GM19023 (cell line): ENCODE results near the gene NTRK3.

Experiments used
- ATAC-seq: cut with Tn5 transposase; IDR thresholded peaks from one replicate; pipeline ENCODE4 v1.9.1; 2021; ENCODE audit warnings: mild to moderate bottlenecking, moderate library complexity; ENCODE audit not compliant: unreplicated experiment

Gene NTRK3

DNA sequence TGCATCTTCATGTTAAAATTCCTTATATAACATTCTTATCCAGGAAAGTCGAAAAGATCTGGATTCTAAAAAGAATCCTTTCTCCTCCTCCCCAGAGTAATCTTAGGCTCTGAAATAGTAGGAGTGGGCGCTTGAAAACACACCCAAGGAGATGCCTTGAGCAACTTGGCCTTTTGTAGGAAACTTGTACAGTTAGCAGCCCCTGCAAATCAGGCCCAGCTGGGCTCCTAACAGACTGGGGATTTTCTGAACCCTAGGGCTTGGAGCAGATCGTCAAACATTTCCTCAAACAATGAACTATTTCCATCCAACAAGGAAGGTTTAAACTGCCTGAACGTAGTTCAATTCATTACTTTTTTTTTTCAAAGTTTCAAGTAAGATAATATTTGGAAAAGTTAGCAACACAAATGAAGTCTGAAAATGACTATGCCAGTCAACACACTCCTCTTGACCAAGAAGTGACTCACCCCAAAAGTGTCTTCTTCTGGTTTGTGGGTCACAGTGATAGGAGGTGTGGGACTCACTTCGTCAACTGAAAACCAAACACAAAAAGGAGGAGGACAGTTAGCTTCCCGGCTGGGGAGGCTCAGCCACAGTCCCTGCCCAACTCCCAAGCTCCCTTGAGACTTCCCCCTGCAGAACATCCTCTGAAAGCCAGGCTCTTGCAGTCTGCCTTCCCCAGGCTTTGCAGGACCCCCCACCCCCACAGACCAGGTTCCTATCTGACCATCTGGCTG, 129.7 kb downstream of the NTRK3 start:
- ATAC-seq, result no peak

DNA sequence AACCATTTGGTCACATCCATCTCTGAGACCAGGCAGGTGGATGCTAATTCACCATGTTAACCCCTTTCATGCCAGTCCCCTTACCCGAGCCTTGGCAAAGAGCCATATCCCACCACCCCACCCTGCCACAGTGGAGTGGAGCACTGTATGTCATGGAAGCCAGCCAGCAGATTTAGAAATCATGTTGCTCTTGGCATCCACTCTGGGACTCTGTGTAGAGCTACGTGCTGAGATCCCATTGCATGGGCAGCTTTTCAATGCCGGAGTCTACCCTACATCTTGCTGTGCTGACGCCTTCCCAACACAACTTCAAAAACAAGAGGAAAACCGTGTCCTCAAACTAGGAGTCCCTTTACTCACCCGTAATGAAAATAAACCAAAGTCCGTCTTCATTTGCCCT, 131.0 kb downstream of the NTRK3 start:
- ATAC-seq, result no peak

DNA sequence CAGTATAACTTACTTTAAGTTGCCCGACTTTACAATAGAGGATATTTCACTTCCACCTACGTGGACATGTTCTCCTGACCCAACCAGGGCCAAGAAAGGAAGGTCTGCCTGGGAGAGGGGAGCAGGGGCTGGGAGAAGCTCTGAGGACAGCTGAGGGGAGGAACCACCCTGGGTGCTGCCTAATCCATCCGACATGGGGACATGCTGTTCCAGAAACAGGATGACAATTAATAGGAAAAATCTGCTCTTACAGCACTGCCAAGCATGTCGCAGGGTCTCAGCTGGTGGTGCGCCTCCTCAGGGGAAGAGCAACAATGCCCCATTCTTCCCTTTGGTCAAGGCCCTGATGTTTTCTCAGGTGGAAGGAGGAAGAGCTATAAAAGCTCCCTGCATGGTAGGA, 132.3 kb downstream of the NTRK3 start:
- no peak for ATAC-seq

DNA sequence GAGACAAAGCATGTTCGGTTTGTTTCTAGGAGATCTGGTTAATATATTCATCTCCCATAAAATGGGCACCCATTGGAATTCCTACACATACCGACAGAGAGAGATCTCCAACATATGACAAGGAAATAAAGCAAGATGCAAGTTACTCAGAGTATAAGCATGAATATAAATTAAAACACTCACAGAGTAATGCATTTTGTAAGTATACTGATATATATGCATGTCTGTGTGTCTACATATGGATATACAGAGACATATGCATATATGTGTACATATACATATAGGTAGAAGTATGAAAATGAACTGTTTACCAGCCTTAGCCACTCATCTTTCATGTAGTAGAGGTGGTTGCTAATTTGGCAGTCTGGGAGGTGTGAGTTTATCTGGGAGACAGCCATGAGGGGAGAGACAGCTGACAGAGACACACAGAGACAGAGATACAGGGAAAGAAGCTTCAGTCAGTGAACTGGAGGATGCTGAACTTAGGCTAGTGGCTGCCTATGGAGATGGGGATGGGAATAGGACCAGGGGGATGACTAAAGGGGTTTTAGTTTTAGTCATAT, 134.5 kb downstream of the NTRK3 start:
- ATAC-seq, result no peak

DNA sequence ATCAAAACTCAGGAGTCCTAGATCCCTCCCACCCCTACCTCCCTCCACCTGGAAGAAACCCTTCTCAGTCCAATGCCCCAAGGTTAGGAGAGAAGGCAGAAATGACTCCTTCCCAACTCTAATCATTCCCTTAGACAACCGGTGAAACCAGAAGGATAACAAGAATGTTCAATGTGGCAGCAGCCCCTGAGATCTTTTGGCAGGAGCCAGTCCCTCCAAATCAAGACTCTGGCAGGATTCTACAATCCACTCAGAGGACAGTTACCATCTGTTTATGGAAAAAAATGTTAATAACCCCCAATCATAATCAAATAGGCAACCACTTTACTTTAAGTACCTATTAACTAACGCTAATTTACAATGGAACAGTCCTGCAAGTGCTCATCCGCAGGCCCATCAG, 136.5 kb downstream of the NTRK3 start:
- no peak for ATAC-seq

DNA sequence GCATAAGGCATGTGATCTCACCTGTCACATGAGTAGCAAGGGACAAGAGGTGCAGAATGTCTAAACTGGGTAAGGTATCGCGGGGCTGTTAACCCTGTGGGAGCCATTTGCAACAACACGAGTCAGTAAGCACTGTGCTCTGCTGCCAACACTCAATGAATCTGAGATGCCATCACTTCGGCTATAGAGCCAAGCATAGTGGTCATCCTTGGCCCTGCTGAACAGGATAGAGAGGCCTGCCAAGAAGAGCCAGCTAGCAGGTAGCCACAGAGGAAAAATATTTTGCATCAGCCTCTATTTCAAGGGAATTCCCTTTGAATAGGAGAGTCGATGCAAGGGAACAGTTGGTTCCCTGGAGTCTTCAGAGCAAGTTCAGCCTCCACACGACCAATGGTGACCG, 137.8 kb downstream of the NTRK3 start:
- no peak for ATAC-seq

DNA sequence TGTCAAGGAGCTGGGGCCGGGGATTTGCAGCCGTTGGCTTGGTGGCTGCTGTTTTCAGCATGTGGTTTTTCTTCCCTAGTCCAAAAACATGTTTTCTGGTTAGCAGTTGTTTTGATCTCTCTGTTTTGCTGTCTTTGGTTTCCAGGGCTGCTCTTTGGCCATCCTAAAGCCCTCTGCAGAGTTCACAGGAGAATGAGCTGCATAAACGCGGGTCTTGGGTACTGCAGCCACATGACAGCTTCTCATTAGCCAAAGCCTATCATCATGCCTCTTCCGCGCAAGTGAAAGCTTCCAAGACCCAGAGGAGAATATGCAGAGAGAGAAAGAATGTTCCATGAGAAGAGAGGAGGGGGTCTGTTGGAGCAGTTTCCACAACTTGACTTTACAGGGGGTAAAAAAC, 138.5 kb downstream of the NTRK3 start:
- ATAC-seq, result no peak

DNA sequence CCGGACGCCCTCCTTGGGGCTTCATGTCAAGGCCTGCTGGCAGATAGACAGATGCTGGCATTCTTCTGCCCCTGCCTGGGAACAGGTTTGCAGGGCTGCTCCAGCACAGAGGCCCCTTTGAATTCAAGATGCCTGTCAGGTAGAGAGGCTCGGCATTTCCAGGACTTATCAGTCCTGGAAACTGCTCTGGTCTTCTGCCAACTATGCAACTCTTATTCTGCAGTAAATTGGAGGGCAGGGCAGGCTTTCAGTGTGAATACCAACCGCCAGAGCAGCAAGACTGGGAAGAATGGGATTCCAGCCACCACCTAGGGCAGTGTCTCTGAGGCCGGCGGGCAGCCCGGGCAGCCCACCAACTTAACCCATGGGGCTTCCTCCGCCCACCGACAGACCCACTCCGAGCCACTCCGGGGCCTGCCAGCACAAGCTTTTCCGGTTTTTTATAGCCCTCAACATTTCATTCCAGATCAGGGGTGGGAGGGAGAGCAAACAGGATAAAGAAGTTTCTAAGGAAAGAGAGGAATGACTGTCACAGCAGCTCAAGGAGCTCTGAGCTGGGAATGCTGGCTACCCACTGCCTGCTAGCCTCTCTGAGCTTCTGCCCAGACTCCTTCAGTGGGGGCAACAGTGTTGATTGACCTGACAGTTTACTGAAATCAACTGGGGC, 140.9 kb downstream of the NTRK3 start:
- no peak for ATAC-seq

DNA sequence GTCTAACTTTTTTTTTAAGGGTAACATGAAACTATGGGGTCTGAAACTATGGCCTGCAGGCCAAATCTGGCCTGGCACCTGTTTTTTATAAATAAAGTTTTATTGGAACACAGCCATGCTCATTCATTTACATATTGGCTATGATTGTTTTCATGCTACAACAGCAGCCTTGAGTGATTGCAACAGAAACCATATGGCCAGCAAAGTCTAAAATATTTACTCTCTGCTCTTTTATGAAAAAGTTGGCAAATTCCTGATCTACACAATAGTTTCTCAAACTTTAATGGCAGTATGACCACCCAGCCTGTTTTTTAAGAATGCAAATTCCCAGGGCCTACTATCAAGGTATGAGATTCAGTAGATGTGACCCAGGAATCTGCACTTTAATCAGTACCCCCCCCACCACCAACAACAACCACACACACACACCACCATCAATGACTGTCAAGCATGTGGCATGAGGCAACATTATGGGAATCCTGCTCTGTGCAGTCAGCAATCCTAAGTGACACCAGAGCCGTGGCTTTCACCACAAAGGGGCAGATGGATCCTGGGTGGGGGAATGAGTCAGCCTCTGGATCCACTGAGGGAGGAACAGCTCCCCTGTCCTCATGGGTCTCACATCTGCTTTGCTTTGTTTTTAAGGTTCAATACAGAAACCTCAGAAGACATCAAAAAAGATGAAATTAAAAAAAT, 142.8 kb downstream of the NTRK3 start:
- ATAC-seq, result no peak

DNA sequence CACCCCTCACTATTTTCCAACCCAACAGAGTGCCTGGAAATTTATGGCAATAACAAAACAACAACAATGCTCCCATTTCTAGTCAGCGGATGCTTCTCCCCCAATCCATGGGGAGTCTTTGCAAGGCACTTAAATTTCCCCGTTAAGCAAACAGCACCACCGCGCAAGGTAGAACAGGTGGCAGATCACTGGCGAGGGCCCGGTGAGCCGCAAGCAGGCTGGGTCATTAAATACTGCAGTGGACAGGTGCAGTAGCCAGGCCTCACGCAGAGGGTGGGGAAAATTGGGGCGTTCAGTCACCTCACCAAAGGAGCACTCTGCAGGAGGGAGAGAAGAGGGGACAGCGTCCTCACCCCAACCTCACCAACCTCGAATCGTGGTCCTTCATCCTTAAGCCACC, 147.5 kb downstream of the NTRK3 start:
- ATAC-seq, result no peak

DNA sequence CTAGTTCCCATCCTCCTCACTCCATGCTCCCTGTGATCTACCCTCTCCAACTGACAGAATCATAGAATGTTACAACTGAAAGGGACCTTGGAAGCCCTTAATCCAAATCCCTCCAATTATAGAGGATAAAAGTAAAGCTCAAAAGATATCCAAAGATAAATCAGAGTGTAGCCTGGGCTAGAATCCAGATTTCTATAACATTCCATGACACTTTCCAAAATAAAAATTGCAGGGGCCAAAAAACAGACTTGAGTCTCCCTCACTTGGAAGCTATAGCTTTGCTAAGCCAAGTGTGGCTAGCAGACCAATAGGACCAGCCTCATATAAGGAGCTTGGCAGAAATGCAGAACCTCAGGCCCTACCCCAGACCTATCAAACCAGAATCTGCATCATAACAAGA, 148.1 kb downstream of the NTRK3 start:
- ATAC-seq, result no peak

DNA sequence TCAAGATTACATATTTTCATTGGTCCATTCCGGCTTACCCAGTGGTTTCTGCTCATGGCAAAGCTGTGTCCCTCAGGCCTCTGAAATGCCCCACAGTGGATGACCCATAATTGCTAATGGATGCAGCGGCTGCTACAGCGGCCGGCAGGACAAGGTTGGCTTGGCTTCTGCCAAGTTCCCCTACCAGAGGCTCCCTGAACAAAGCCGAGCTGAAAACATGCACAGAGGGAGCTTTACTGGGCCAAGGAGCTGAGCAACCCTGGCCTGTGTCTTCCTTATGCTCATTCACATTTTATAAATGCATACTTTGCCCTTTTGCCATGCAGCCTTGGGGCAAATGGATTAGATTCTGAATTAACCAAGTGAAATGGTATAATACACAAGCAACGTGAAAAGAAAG, 150.5 kb downstream of the NTRK3 start:
- no peak for ATAC-seq

DNA sequence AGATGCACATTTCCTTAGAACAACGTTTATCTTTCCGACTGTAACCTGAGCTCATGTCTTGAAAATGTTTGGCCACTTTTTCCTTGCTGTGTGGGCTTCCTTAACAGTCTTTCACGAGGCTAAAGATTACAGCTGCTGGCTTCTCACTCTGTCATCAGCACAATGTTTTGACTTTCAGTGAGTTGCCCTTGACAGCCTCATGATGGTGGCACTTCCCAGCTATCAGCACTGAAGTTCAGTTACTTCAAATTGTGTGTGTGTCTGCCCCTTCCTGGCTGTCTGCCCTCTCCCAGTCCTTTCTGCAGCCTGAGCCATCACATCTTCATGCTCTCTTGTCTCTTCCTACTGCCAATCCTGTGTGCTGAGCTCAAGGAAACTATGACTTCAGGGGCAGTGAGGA, 152.2 kb downstream of the NTRK3 start:
- ATAC-seq, result no peak

DNA sequence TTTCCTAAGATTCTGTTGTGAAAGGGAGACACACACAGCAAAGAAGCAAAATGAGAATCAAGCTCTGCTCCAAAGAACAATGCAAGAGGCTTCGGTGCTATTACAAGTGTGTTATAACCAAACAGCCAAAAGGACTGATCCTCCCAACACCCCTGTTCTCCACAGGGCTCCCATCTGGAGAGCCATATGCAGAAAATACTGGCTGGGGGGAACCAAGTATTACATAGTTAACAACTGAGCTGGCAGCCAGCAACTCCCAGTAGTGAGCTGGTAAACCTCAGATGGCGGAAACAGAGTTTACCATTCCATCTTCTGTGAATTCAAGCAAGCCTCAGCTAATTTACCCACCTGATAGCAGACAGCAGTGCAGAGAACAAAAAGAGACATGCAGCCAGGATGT, 156.4 kb downstream of the NTRK3 start:
- no peak for ATAC-seq

DNA sequence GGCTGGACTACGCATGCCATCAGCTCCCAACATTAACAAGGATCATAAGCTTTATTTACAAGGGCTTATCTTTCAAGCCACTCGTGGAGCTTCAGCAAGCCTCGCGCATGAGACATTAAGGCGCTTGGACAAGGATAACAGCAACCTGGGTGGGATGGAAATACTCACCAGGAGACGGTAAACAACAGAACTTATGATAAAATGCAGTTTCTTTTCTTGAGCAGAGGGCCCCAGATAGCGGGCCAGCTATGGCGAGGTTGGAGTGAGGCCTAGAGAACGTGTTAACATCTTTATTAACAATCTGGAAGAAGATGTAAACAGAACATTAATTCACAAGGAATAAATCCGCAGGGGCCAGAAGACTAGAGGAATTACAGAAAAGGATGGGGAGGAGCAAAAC, 158.2 kb downstream of the NTRK3 start:
- ATAC-seq, result no peak

DNA sequence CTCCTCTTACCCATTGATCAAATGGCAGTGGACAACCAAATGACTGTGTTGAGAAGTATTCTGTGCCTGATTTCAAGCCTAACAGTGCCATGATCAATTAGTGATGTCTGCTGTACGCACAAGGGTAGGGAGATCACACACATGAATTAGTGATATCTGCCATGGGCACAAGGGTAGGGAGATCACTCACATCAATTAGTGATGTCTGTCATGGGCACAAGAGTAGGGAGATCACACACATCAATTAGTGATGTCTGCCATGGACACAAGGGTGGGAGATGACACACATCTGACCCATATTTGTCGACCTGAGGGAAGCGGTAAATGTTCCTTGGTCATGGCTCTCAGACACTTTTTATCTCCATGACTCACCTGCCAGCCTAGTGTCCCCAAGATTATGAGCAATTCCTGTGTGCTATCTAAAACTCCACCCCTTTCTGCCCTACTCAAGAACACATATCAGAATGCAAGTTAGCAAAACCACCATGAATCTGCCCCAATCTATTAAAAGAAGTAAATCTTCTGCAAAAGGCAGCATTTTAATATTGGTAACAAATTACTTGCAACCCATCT, 165.0 kb downstream of the NTRK3 start:
- ATAC-seq, result no peak

DNA sequence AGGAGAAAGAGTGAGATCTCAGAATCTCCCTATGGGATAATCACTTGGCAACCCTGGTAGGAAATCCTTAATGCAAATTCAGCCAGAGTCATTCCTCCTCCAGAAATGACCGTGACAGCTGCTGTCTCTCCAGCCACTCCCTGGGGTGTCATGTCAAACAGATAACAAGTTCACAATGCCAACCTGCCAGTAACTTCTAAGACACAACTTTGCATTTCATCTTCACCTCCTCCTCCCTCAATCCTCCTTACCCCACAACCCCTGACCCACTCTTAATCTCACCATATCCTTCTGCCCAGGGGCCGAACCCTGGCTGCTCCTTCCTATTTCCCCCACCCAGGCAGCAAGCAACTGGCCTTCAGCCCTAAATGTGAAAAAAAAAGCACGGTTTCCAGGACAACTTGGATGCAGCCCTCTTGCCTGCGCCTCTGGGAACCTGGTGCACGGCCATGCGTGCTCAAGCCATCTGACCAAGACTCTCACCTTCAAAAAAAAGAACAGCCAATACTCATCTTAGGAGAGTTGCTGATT, 166.0 kb downstream of the NTRK3 start:
- no peak for ATAC-seq

DNA sequence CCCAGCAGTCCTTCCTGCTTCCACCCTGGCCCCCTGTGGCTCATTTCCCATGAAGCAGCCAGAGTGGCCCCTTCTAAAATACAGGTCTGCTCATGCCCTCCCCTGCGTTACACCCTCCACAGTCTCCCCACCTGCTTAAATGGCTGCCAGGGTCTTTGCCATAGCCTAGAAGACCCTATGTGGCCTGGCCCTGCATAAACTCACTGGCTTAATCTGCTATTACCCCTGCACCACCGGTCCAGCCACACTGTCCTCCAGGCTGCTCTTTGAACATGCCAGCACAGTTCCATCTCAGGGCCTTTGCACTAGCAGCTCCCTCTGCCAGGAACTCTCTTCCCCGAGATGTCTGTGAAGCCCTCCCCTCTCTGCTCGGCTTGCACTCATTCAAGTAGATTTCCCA, 166.8 kb downstream of the NTRK3 start:
- no peak for ATAC-seq

DNA sequence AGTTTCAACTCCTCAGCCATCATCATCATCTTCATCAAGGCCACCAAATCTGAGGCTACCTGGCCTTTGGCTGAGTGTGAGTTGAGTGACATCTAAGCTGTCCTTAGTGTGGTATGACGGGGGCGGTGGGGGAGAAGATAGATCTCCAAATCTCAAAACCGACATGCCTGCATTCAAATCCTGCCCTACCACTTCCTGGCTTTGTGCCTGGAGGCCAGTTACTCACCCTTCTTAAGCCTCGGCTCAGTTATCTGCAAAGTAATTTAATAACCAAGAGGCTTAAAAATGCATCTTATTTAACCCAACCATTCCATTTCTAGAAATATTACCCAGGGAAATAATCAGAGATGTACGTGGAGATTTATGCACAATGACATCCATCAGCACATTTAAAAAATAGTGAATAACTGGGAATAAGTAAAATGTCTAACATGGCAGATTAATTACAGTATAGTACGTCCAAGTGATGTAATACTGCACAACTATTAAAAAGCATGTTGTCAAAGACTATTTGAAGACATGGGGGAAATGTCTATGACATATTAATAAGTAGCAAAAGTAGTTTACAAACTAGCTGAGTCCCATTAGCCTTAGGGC, 167.4 kb downstream of the NTRK3 start:
- no peak for ATAC-seq

DNA sequence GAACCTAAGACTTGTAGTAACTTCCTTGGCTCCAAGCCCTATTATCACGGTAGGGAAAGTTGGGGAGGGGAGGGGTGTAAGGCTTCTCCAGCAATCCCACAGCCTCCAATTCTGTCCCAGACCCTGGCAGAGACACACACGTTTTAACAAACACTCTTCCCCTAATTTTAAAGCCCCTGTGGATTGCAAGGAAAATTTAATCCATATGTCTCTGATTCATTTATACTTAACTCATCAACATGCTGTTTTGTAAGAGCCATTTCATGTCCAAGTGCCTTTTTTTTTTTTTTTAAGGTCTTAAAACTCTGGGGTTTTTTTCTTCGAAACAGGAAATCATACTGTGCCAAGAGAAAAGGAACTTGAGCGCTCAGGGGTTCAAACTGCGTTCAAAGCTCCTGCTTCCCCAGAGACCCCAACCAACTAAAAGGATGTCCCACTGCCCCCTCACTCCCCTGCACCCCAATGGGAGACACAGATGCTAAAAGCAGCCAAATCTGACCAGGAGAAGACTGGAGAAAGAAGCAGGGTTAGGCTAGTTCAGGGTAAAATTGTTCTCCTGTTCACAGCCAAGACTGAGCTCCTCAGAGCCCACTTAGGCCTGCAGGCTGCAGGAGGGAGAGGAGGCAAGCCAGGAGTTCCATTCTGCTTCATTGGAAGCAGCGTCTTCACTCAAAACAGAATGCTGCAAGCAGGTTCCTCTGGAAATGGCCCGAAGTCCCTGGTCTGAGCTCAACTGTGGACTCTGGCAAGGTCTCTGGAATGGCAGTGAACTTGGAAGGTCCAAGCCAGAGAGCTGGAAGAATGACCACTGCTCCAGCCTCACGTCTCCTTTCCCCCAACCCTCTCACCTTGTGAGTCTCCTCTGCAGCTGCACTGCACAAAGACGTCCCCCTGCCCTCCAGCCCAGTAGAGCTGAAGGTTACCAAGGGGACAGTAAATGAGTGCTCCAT, 172.5 kb downstream of the NTRK3 start:
- ATAC-seq, result no peak
